Kidney (tissue), 14 donors: ENCODE data around the gene RXRA. TPM values are rescaled to one million over a fixed set of nuclear protein-coding genes. Genes with fewer than 3 reads are reported as not detected.
A peak's percentile ranks its signal among the peaks of the same experiment; 100 is the strongest.

Source experiments
- DNase-seq, 5 donors: peaks; one replicate each; pipeline ENCODE4 v3.0.0-alpha.2; 2013 to 2020
- FAIRE-seq: peaks from 2 replicates; lab custom pipeline; 2012; peaks lifted over from hg19 to GRCh38; lab: Jason Lieb, UNC
- H3K27ac ChIP-seq, 2 donors: one replicate each; pipeline ENCODE4 v1.7.0; 2013; ENCODE audit warnings: low read depth in 2 of 2, low read length in 2 of 2, inconsistent platforms in 1 of 2
- H3K27me3 ChIP-seq: one replicate; pipeline ENCODE4 v1.7.1; 2013; ENCODE audit warnings: low read length, inconsistent platforms; ENCODE audit not compliant: control insufficient read depth, insufficient read depth
- H3K36me3 ChIP-seq, 3 donors: one replicate each; pipeline versions ENCODE4 v1.7.0 to v1.7.1; 2013; ENCODE audit warnings: low read length in 3 of 3, control low read depth in 1 of 3, inconsistent platforms in 1 of 3; ENCODE audit not compliant: insufficient read depth in 3 of 3, control insufficient read depth in 2 of 3
- H3K4me1 ChIP-seq, 3 donors: one replicate each; pipeline versions ENCODE4 v1.7.0 to v1.7.1; 2013; ENCODE audit warnings: low read length in 3 of 3, inconsistent platforms in 1 of 3, low read depth in 1 of 3; ENCODE audit not compliant: control insufficient read depth in 2 of 3, insufficient read depth in 2 of 3
- H3K4me3 ChIP-seq, 3 donors: one replicate each; pipeline versions ENCODE4 v1.7.0 to v1.8.1; 2013; ENCODE audit warnings: low read length in 3 of 3, control low read depth in 1 of 3, inconsistent platforms in 1 of 3
- H3K9ac ChIP-seq, 3 donors: one replicate each; pipeline versions ENCODE4 v1.7.0 to v1.7.1; 2013; ENCODE audit warnings: low read length in 3 of 3, control low read depth in 1 of 3, inconsistent platforms in 1 of 3
- H3K9me3 ChIP-seq, 3 donors: one replicate each; pipeline versions ENCODE4 v1.7.0 to v1.7.1; 2013; ENCODE audit warnings: low read length in 3 of 3, control low read depth in 1 of 3, inconsistent platforms in 1 of 3; ENCODE audit not compliant: control insufficient read depth in 2 of 3, insufficient read depth in 1 of 3
- CTCF ChIP-seq: IDR thresholded peaks from 3 replicates; pipeline ENCODE4 v1.5.1; 2012; ENCODE audit warnings: mild to moderate bottlenecking, moderate library complexity, borderline replicate concordance; ENCODE audit not compliant: insufficient read depth; ENCODE audit errors: extremely low read depth
- intact Hi-C: fragments of 100-400 bp; cut with DNase I; formaldehyde crosslinking; loops from one replicate; pipeline ENCODE4 v1.11.1; 2022
- polyA plus RNA-seq: library from polyadenylated mRNA; stranded (reverse); fragments of 350-450 nt; fragmentation: Illumina TruSeq; extraction: RNeasy Lipid Tissue Mini Kit (QIAGEN cat#74804); gene quantifications from one replicate; pipeline ENCODE4 v1.2.3, GENCODE V29; 2014; ENCODE audit warnings: low read depth, low replicate concordance; ENCODE audit not compliant: insufficient read depth
- total RNA-seq: library from RNA; stranded (reverse); fragmentation: NEBNext Ultra II Directional; extraction: Animal tissue kit (Norgen Biotek cat#: 25700); gene quantifications from one replicate; pipeline ENCODE4 v1.2.1, GENCODE V29; 2021
- donor health status: control.
- donor health status: control.
- donor health status: control.
- donor health status: control.
- donor health status: control.
- donor health status: DM: yes; HTN: yes; CAD: no.
- donor health status: Normal renal cell carcinoma (clear cell type).

RXRA gene
- total and polyA plus RNA-seq, 2 donors from 2014 or later = 24.0 to 49.5 TPM

GRCh38 chr9:134388976-134389375 is 62.7 kb downstream of the RXRA start:
- Histone ChIP-seq H3K4me1 (peaks cover 0 to 75% (median 34%) of the 10 kb centered on the region in 3 donors), H3K36me3 (no peaks in the 10 kb centered on the region), H3K9ac (no peak overlapping the region), H3K27ac (no peak overlapping the region), H3K27me3 (no peaks in the 10 kb centered on the region), H3K4me3 (no peak overlapping the region), H3K9me3 (no peaks in the 10 kb centered on the region)
- FAIRE-seq (no peak), DNase-seq (no peak)
- intact Hi-C loops = no loop called here
- no peak for TF ChIP-seq CTCF

GRCh38 chr9:134389642-134390041 is 63.4 kb downstream of the RXRA start:
- DNase-seq (peak in 1 of 5 donors; percentile 43), FAIRE-seq (no peak)
- no peak overlapping the region for H3K27ac ChIP-seq
- H3K36me3 ChIP-seq = no peaks in the 10 kb centered on the region
- H3K4me3 ChIP-seq = no peak overlapping the region
- intact Hi-C loops = no loop called here
- H3K27me3 ChIP-seq = no peaks in the 10 kb centered on the region
- no peak overlapping the region for H3K9ac ChIP-seq
- TF ChIP-seq CTCF = no peak
- H3K9me3 ChIP-seq = no peaks in the 10 kb centered on the region
- peaks cover 0 to 82% (median 36%) of the 10 kb centered on the region in 3 donors for H3K4me1 ChIP-seq

- Histone ChIP-seq H3K9ac (no peak overlapping the region), H3K9me3 (no peaks in the 10 kb centered on the region), H3K4me1 (peaks cover 0 to 83% (median 42%) of the 10 kb centered on the region in 3 donors), H3K27ac (no peak overlapping the region), H3K4me3 (no peak overlapping the region), H3K36me3 (no peaks in the 10 kb centered on the region), H3K27me3 (no peaks in the 10 kb centered on the region)
- FAIRE-seq = no peak
- intact Hi-C loops = no loop called here
- DNase-seq = no peak
- TF ChIP-seq CTCF = no peak
Observed at GRCh38 chr9:134390537-134390936, 64.3 kb downstream of the RXRA start.

- no peak for TF ChIP-seq CTCF
- Histone ChIP-seq H3K4me3 (no peak overlapping the region), H3K4me1 (peaks cover 0 to 85% (median 42%) of the 10 kb centered on the region in 3 donors), H3K9ac (no peak overlapping the region), H3K27me3 (no peaks in the 10 kb centered on the region), H3K9me3 (no peaks in the 10 kb centered on the region), H3K36me3 (no peaks in the 10 kb centered on the region), H3K27ac (no peak overlapping the region)
- intact Hi-C loops = no loop called here
- FAIRE-seq (no peak), DNase-seq (no peak)
Observed at GRCh38 chr9:134390947-134391318, 64.7 kb downstream of the RXRA start.
